Ishikawa (cell line): ENCODE data around the gene DNAAF2.

Experiments
- CEBPB ChIP-seq: IDR thresholded peaks from 2 replicates; pipeline ENCODE4 v1.6.1; 2012
- CREB1 ChIP-seq: IDR thresholded peaks from 2 replicates; pipeline ENCODE4 v1.6.1; 2012; ENCODE audit warnings: low read depth
- EGR1 ChIP-seq: IDR thresholded peaks from 2 replicates; pipeline ENCODE4 v1.6.1; 2012
- EP300 ChIP-seq: IDR thresholded peaks from 2 replicates; pipeline ENCODE4 v1.6.1; 2012; ENCODE audit warnings: borderline replicate concordance
- FOXM1 ChIP-seq: IDR thresholded peaks from 2 replicates; pipeline ENCODE4 v1.6.1; 2012; ENCODE audit warnings: low read depth, borderline replicate concordance
- MAX ChIP-seq: IDR thresholded peaks from 2 replicates; pipeline ENCODE4 v1.6.1; 2012
- NFIC ChIP-seq: IDR thresholded peaks from 2 replicates; pipeline ENCODE4 v1.6.1; 2012
- RAD21 ChIP-seq: IDR thresholded peaks from 2 replicates; pipeline ENCODE4 v1.6.1; 2012; ENCODE audit warnings: low read depth
- REST ChIP-seq: IDR thresholded peaks from 2 replicates; pipeline ENCODE4 v1.6.1; 2012; ENCODE audit warnings: low read depth, mild to moderate bottlenecking
- TEAD4 ChIP-seq: IDR thresholded peaks from 2 replicates; pipeline ENCODE4 v1.6.1; 2012
- USF1 ChIP-seq: IDR thresholded peaks from 2 replicates; pipeline ENCODE4 v1.6.1; 2012
- YY1 ChIP-seq: IDR thresholded peaks from 2 replicates; pipeline ENCODE4 v1.6.1; 2012; ENCODE audit warnings: low read depth

- TF ChIP-seq MAX (no peak), REST (no peak), YY1 (no peak), NFIC (no peak), CREB1 (no peak), CEBPB (no peak), RAD21 (no peak), EGR1 (no peak), USF1 (no peak), EP300 (no peak), FOXM1 (no peak), TEAD4 (no peak)
These were observed 40.5 kb downstream of the DNAAF2 start for GRCh38 chr14:49594347-49595091.
